Trophoblast cell (in vitro differentiated cells and primary cell): ENCODE results near the gene LMNB1.

Source experiments
- DNase-seq, 2 donors: peaks; one replicate each; pipeline ENCODE4 v3.0.0-alpha.2; 2016
- H2AFZ ChIP-seq: 2 replicates; pipeline ENCODE4 v1.6.1; 2013; ENCODE audit warnings: low read length, moderate library complexity, mild to moderate bottlenecking; ENCODE audit not compliant: insufficient read depth, poor library complexity
- H2AK5ac ChIP-seq: 2 replicates; pipeline ENCODE4 v1.6.1; 2013; ENCODE audit warnings: mild to moderate bottlenecking, low read length
- H2BK120ac ChIP-seq: 2 replicates; pipeline ENCODE4 v1.6.1; 2013; ENCODE audit warnings: low read length, mild to moderate bottlenecking, moderate library complexity; ENCODE audit not compliant: insufficient read depth, poor library complexity
- H2BK12ac ChIP-seq: 2 replicates; pipeline ENCODE4 v1.6.1; 2013; ENCODE audit warnings: mild to moderate bottlenecking, low read length, moderate library complexity
- H2BK5ac ChIP-seq: 2 replicates; pipeline ENCODE4 v1.6.1; 2013; ENCODE audit warnings: low read length, low read depth, moderate library complexity, mild to moderate bottlenecking; ENCODE audit not compliant: poor library complexity
- H3K14ac ChIP-seq: 2 replicates; pipeline ENCODE4 v1.6.1; 2013; ENCODE audit warnings: mild to moderate bottlenecking, low read length
- H3K18ac ChIP-seq: 2 replicates; pipeline ENCODE4 v1.6.1; 2013; ENCODE audit warnings: mild to moderate bottlenecking, low read length
- H3K23ac ChIP-seq: 2 replicates; pipeline ENCODE4 v1.6.1; 2013; ENCODE audit warnings: low read length
- H3K27ac ChIP-seq: 2 replicates; pipeline ENCODE4 v1.5.1; 2013; ENCODE audit warnings: low read depth, mild to moderate bottlenecking, inconsistent platforms, low read length, moderate library complexity
- H3K27me3 ChIP-seq: 2 replicates; pipeline ENCODE4 v1.6.1; 2013; ENCODE audit warnings: inconsistent platforms, mild to moderate bottlenecking, low read length, moderate library complexity; ENCODE audit not compliant: insufficient read depth
- H3K36me3 ChIP-seq, 2 experiments: 1 replicate in 1 of 2; 2 replicates in 1 of 2; pipeline ENCODE4 v1.6.1; 2013; ENCODE audit warnings: low read length in 2 of 2, mild to moderate bottlenecking in 2 of 2, moderate library complexity in 1 of 2; ENCODE audit not compliant: insufficient read depth in 2 of 2, control insufficient read depth in 1 of 2
- H3K4ac ChIP-seq: 2 replicates; pipeline ENCODE4 v1.6.1; 2013; ENCODE audit warnings: low read depth, mild to moderate bottlenecking, low read length, moderate library complexity
- H3K4me1 ChIP-seq, 2 experiments: 1 replicate in 1 of 2; 2 replicates in 1 of 2; pipeline ENCODE4 v1.6.1; 2013; ENCODE audit warnings: low read length in 2 of 2, mild to moderate bottlenecking in 2 of 2, moderate library complexity in 1 of 2; ENCODE audit not compliant: insufficient read depth in 2 of 2, control insufficient read depth in 1 of 2
- H3K4me2 ChIP-seq: 2 replicates; pipeline ENCODE4 v1.6.1; 2013; ENCODE audit warnings: inconsistent platforms, mild to moderate bottlenecking, low read length, moderate library complexity
- H3K4me3 ChIP-seq: 2 replicates; pipeline ENCODE4 v1.5.1; 2013; ENCODE audit warnings: mild to moderate bottlenecking, low read depth, low read length, inconsistent platforms
- H3K79me1 ChIP-seq: one replicate; pipeline ENCODE4 v1.6.1; 2013; ENCODE audit warnings: low read length
- H3K79me2 ChIP-seq: 2 replicates; pipeline ENCODE4 v1.6.1; 2013; ENCODE audit warnings: low read length, mild to moderate bottlenecking; ENCODE audit not compliant: control insufficient read depth, insufficient read depth, poor library complexity
- H3K9ac ChIP-seq: 2 replicates; pipeline ENCODE4 v1.6.1; 2013; ENCODE audit warnings: mild to moderate bottlenecking, low read length
- H3K9me3 ChIP-seq: 2 replicates; pipeline ENCODE4 v1.6.1; 2013; ENCODE audit warnings: low read depth, mild to moderate bottlenecking, control low read depth, inconsistent platforms, low read length; ENCODE audit not compliant: insufficient read depth
- H4K12ac ChIP-seq: 2 replicates; pipeline ENCODE4 v1.6.1; 2013; ENCODE audit warnings: low read depth, mild to moderate bottlenecking, low read length, moderate library complexity
- H4K8ac ChIP-seq: 2 replicates; pipeline ENCODE4 v1.6.1; 2013; ENCODE audit warnings: low read depth, mild to moderate bottlenecking, low read length, moderate library complexity
- H4K91ac ChIP-seq: one replicate; pipeline ENCODE4 v1.6.1; 2013; ENCODE audit warnings: low read depth, mild to moderate bottlenecking, low read length, moderate library complexity
- WGBS: extraction: QIAGEN DNeasy Blood & Tissue Kit; methylation state at CpG from one replicate; pipeline ENCODE4 v1.1.7; 2013; ENCODE audit warnings: missing lambda C conversion rate; ENCODE audit not compliant: insufficient read length, insufficient coverage; ENCODE audit errors: extremely low coverage; 5-methylcytosine and 5-hydroxymethylcytosine counted together

The LMNB1 gene

GRCh38 chr5:126801992-126802294 is 25.0 kb downstream of the LMNB1 start:
- no peak overlapping the region for H3K23ac ChIP-seq
- H3K4ac ChIP-seq: no peak overlapping the region
- H3K4me3 ChIP-seq: no peak overlapping the region
- no peak overlapping the region for H3K14ac ChIP-seq
- no peak overlapping the region for H4K91ac ChIP-seq
- no peak overlapping the region for H2BK120ac ChIP-seq
- no peak overlapping the region for H2BK5ac ChIP-seq
- no peak overlapping the region for H4K8ac ChIP-seq
- H2AFZ ChIP-seq: no peak overlapping the region
- H2AK5ac ChIP-seq: no peak overlapping the region
- H3K79me1 ChIP-seq: no peaks in the 10 kb centered on the region
- no peak overlapping the region for H3K18ac ChIP-seq
- peak in 1 of 2 donors; percentile 32 for DNase-seq
- H3K27me3 ChIP-seq: no peaks in the 10 kb centered on the region
- H4K12ac ChIP-seq: no peak overlapping the region
- no CpG with 5 or more reads among the region's 1 CpG for WGBS
- H3K4me2 ChIP-seq: no peak overlapping the region
- no peaks in the 10 kb centered on the region for H3K9me3 ChIP-seq
- peaks cover 14 to 15% of the 10 kb centered on the region in 2 experiments for H3K36me3 ChIP-seq
- H3K27ac ChIP-seq: no peak overlapping the region
- H3K79me2 ChIP-seq: peaks cover 12% of the 10 kb centered on the region
- H3K9ac ChIP-seq: no peak overlapping the region
- no peak overlapping the region for H2BK12ac ChIP-seq
- H3K4me1 ChIP-seq: no peaks in the 10 kb centered on the region

DNA sequence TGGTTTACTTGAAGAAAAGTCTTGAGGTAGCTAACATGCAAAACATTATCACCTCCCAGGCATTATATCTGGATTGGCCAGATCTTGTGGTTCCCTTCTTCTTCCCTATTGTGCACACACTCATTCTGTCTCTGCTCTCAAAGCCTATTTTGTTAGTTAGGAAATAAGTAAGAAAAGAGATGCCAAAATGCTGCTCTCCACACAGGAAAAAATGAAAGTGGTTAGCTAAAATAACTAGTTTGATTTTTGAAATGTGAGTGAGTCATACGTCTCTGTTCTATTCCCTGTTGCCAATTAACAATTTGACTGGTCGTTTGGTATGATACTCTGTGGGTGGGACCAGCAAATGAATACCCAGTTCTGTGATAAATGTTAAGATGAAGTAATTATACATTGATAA is 28.1 kb downstream of the LMNB1 start:
- no CpG with 5 or more reads among the region's 2 CpGs for WGBS
- Histone ChIP-seq H2AFZ (no peak overlapping the region), H3K18ac (no peak overlapping the region), H3K36me3 (peaks cover 22 to 28% of the 10 kb centered on the region in 2 experiments), H2AK5ac (no peak overlapping the region), H3K4me1 (no peaks in the 10 kb centered on the region), H3K9me3 (no peaks in the 10 kb centered on the region), H3K79me1 (no peaks in the 10 kb centered on the region), H3K27me3 (no peaks in the 10 kb centered on the region), H3K9ac (no peak overlapping the region), H4K91ac (no peak overlapping the region), H2BK12ac (no peak overlapping the region), H2BK5ac (no peak overlapping the region), H3K79me2 (peaks cover 4% of the 10 kb centered on the region), H4K8ac (no peak overlapping the region), H3K23ac (no peak overlapping the region), H3K4me2 (no peak overlapping the region), H3K4me3 (no peak overlapping the region), H3K4ac (no peak overlapping the region), H2BK120ac (no peak overlapping the region), H3K14ac (no peak overlapping the region), H4K12ac (no peak overlapping the region), H3K27ac (no peak overlapping the region)
- no peak for DNase-seq

GRCh38 chr5:126808521-126808988 is 31.6 kb downstream of the LMNB1 start:
- Histone ChIP-seq H3K79me1 (no peaks in the 10 kb centered on the region), H2AK5ac (no peak overlapping the region), H2AFZ (no peak overlapping the region), H2BK12ac (no peak overlapping the region), H3K4me3 (no peak overlapping the region), H2BK5ac (no peak overlapping the region), H3K18ac (no peak overlapping the region), H3K27me3 (no peaks in the 10 kb centered on the region), H3K23ac (no peak overlapping the region), H2BK120ac (no peak overlapping the region), H4K12ac (no peak overlapping the region), H3K4me1 (no peaks in the 10 kb centered on the region), H3K27ac (no peak overlapping the region), H4K8ac (no peak overlapping the region), H3K4ac (no peak overlapping the region), H4K91ac (no peak overlapping the region), H3K4me2 (no peak overlapping the region), H3K14ac (no peak overlapping the region), H3K9me3 (no peaks in the 10 kb centered on the region), H3K9ac (no peak overlapping the region), H3K36me3 (peaks cover 34 to 36% of the 10 kb centered on the region in 2 experiments), H3K79me2 (no peaks in the 10 kb centered on the region)
- WGBS: no CpG with 5 or more reads among the region's 5 CpGs
- peak in 1 of 2 donors; percentile 78 for DNase-seq

- no peaks in the 10 kb centered on the region for H3K79me1 ChIP-seq
- no peaks in the 10 kb centered on the region for H3K27me3 ChIP-seq
- H2AK5ac ChIP-seq: no peak overlapping the region
- no peak overlapping the region for H2BK5ac ChIP-seq
- peaks cover 35 to 39% of the 10 kb centered on the region in 2 experiments for H3K36me3 ChIP-seq
- H4K91ac ChIP-seq: no peak overlapping the region
- no peaks in the 10 kb centered on the region for H3K79me2 ChIP-seq
- H3K4me2 ChIP-seq: no peak overlapping the region
- WGBS: no CpG with 5 or more reads among the region's 7 CpGs
- H4K12ac ChIP-seq: no peak overlapping the region
- H4K8ac ChIP-seq: no peak overlapping the region
- no peak overlapping the region for H3K14ac ChIP-seq
- H2BK120ac ChIP-seq: no peak overlapping the region
- H3K4ac ChIP-seq: no peak overlapping the region
- no peaks in the 10 kb centered on the region for H3K4me1 ChIP-seq
- no peak overlapping the region for H3K18ac ChIP-seq
- no peak overlapping the region for H3K4me3 ChIP-seq
- no peak overlapping the region for H3K9ac ChIP-seq
- no peak overlapping the region for H3K23ac ChIP-seq
- no peak for DNase-seq
- H2BK12ac ChIP-seq: no peak overlapping the region
- H2AFZ ChIP-seq: no peak overlapping the region
- H3K9me3 ChIP-seq: no peaks in the 10 kb centered on the region
- H3K27ac ChIP-seq: no peak overlapping the region
Measured at GRCh38 chr5:126809916-126810315, 33.0 kb downstream of the LMNB1 start.
